ENCODE measurements around the gene VPS18.

Gene VPS18

GRCh38 chr15:40900256-40901052 is 6.2 kb downstream of the VPS18 start:
- DNase-seq: no peak

GRCh38 chr15:40901053-40901443 is 6.8 kb downstream of the VPS18 start:
- no peak for DNase-seq

- DNase-seq: no peak
Observed at GRCh38 chr15:40902605-40903561, 8.6 kb downstream of the VPS18 start.

GRCh38 chr15:40904552-40905201 is 10.4 kb downstream of the VPS18 start:
- DNase-seq: no peak

- DNase-seq: peak; percentile 85
Observed at GRCh38 chr15:40906091-40906990, 12.1 kb downstream of the VPS18 start.

- no peak for DNase-seq
Observed at GRCh38 chr15:40906991-40907802, 12.9 kb downstream of the VPS18 start.

GRCh38 chr15:40908095-40908494 is 13.8 kb downstream of the VPS18 start:
- no peak for DNase-seq

- DNase-seq: no peak
Observed at GRCh38 chr15:40909662-40910630, 15.7 kb downstream of the VPS18 start.

- no peak for DNase-seq
Observed at GRCh38 chr15:40911141-40911540, 16.9 kb downstream of the VPS18 start.

- no peak for DNase-seq
Observed at GRCh38 chr15:40911693-40912092, 17.4 kb downstream of the VPS18 start.

- no peak for DNase-seq
Observed at GRCh38 chr15:40912478-40912877, 18.2 kb downstream of the VPS18 start.

- DNase-seq: no peak
Observed at GRCh38 chr15:40914013-40914412, 19.8 kb downstream of the VPS18 start.

GRCh38 chr15:40914486-40914885 is 20.2 kb downstream of the VPS18 start:
- no peak for DNase-seq

- DNase-seq: no peak
Observed at GRCh38 chr15:40915116-40915661, 20.9 kb downstream of the VPS18 start.

GRCh38 chr15:40915679-40916078 is 21.4 kb downstream of the VPS18 start:
- no peak for DNase-seq

GRCh38 chr15:40917585-40917984 is 23.3 kb downstream of the VPS18 start:
- DNase-seq: no peak

- DNase-seq: no peak
Observed at GRCh38 chr15:40918146-40918798, 24.0 kb downstream of the VPS18 start.

- no peak for DNase-seq
Observed at GRCh38 chr15:40918799-40919392, 24.6 kb downstream of the VPS18 start.

All from NCI-H226 (cell line).